MM.1S (cell line): ENCODE data around the gene MRPL42.

Source experiments
- DNase-seq: peaks from one replicate; pipeline ENCODE4 v3.0.0-alpha.2; 2015
- H2AFZ ChIP-seq: fragments of 300-600 bp; sonication (generic); 2 replicates; pipeline ENCODE4 v1.6.0; 2016; ENCODE audit warnings: antibody characterized with exemption, low read length
- H3F3A ChIP-seq: fragments of 300-600 bp; sonication (generic); 2 replicates; pipeline ENCODE4 v1.6.1; 2016; ENCODE audit warnings: mild to moderate bottlenecking, antibody characterized with exemption, low read length, moderate library complexity, mixed read lengths; ENCODE audit not compliant: insufficient read depth
- H3K27ac ChIP-seq: fragments of 300-600 bp; sonication (generic); 2 replicates; pipeline ENCODE4 v1.5.1; 2016; ENCODE audit warnings: mild to moderate bottlenecking, low read length
- H3K27me3 ChIP-seq: fragments of 300-600 bp; sonication (generic); replicated peaks from 2 replicates; pipeline ENCODE4 v1.6.0; 2016; ENCODE audit warnings: low read length; ENCODE audit not compliant: insufficient read depth
- H3K36me3 ChIP-seq: fragments of 300-600 bp; sonication (generic); replicated peaks from 2 replicates; pipeline ENCODE4 v1.6.1; 2016; ENCODE audit warnings: mild to moderate bottlenecking, low read length, mixed read lengths; ENCODE audit not compliant: insufficient read depth
- H3K4me1 ChIP-seq: fragments of 300-600 bp; sonication (generic); 2 replicates; pipeline ENCODE4 v1.6.1; 2016; ENCODE audit warnings: low read length, mixed read lengths
- H3K4me2 ChIP-seq: fragments of 300-600 bp; sonication (generic); 2 replicates; pipeline ENCODE4 v1.6.0; 2016; ENCODE audit warnings: low read depth, low read length
- H3K4me3 ChIP-seq: fragments of 300-600 bp; sonication (generic); 2 replicates; pipeline ENCODE4 v1.5.1; 2016; ENCODE audit warnings: low read length, mixed read lengths
- H3K79me2 ChIP-seq: fragments of 300-600 bp; sonication (generic); 2 replicates; pipeline ENCODE4 v1.6.1; 2016; ENCODE audit warnings: mixed run types, low read length, mixed read lengths
- H3K9ac ChIP-seq: fragments of 300-600 bp; sonication (generic); 2 replicates; pipeline ENCODE4 v1.6.1; 2016; ENCODE audit warnings: low read length, mixed read lengths
- H3K9me2 ChIP-seq: fragments of 300-600 bp; sonication (generic); replicated peaks from 2 replicates; pipeline ENCODE4 v1.6.1; 2016; ENCODE audit warnings: mild to moderate bottlenecking, low read length, mixed read lengths; ENCODE audit not compliant: insufficient read depth
- H3K9me3 ChIP-seq: fragments of 300-600 bp; sonication (generic); replicated peaks from 2 replicates; pipeline ENCODE4 v1.6.1; 2016; ENCODE audit warnings: mild to moderate bottlenecking, low read length, mixed read lengths; ENCODE audit not compliant: insufficient read depth
- H4K20me1 ChIP-seq: fragments of 300-600 bp; sonication (generic); 2 replicates; pipeline ENCODE4 v1.6.1; 2016; ENCODE audit warnings: mild to moderate bottlenecking, low read length, moderate library complexity, mixed read lengths; ENCODE audit not compliant: insufficient read depth
- CTCF ChIP-seq: fragments of 300-600 bp; sonication (generic); IDR thresholded peaks from 2 replicates; pipeline ENCODE4 v1.5.1; 2016; ENCODE audit warnings: antibody characterized with exemption, low read length, mixed read lengths
- EZH2 ChIP-seq: fragments of 300-600 bp; sonication (generic); optimal IDR thresholded peaks from 2 replicates; pipeline ENCODE3; 2017; ENCODE audit warnings: low read depth, mild to moderate bottlenecking, antibody characterized with exemption, low read length, mixed read lengths
- EZH2phosphoT487 ChIP-seq: fragments of 300-600 bp; sonication (generic); IDR thresholded peaks from 2 replicates; pipeline ENCODE4 v1.6.1; 2018; ENCODE audit warnings: antibody characterized with exemption, low read length

The MRPL42 gene

GRCh38 chr12:93449277-93449676 is 18.0 kb upstream of the MRPL42 start:
- no peak for DNase-seq
- H3F3A ChIP-seq = no peaks in the 10 kb centered on the region
- H3K9me2 ChIP-seq = no peaks in the 10 kb centered on the region
- no peaks in the 10 kb centered on the region for H3K9me3 ChIP-seq
- no peaks in the 10 kb centered on the region for H4K20me1 ChIP-seq
- no peaks in the 10 kb centered on the region for H3K27me3 ChIP-seq
- H3K9ac ChIP-seq = no peak overlapping the region
- H3K4me3 ChIP-seq = no peak overlapping the region
- H3K79me2 ChIP-seq = no peaks in the 10 kb centered on the region
- no peak overlapping the region for H3K4me2 ChIP-seq
- no peak overlapping the region for H2AFZ ChIP-seq
- TF ChIP-seq EZH2 = no peak
- TF ChIP-seq EZH2phosphoT487 = no peak
- TF ChIP-seq CTCF = no peak
- H3K4me1 ChIP-seq = no peaks in the 10 kb centered on the region
- no peaks in the 10 kb centered on the region for H3K36me3 ChIP-seq
- no peak overlapping the region for H3K27ac ChIP-seq

GRCh38 chr12:93451423-93452158 is 15.7 kb upstream of the MRPL42 start:
- Histone ChIP-seq H3K9me2 (no peaks in the 10 kb centered on the region), H3K9ac (no peak overlapping the region), H3K27ac (no peak overlapping the region), H3F3A (no peaks in the 10 kb centered on the region), H3K9me3 (no peaks in the 10 kb centered on the region), H3K4me1 (no peaks in the 10 kb centered on the region), H3K79me2 (no peaks in the 10 kb centered on the region), H3K27me3 (no peaks in the 10 kb centered on the region), H4K20me1 (no peaks in the 10 kb centered on the region), H3K4me3 (no peak overlapping the region), H3K4me2 (no peak overlapping the region), H3K36me3 (no peaks in the 10 kb centered on the region), H2AFZ (no peak overlapping the region)
- TF ChIP-seq EZH2 (no peak), EZH2phosphoT487 (no peak), CTCF (no peak)
- no peak for DNase-seq

- no peaks in the 10 kb centered on the region for H3K27me3 ChIP-seq
- H3K36me3 ChIP-seq = no peaks in the 10 kb centered on the region
- no peak overlapping the region for H2AFZ ChIP-seq
- no peaks in the 10 kb centered on the region for H3K9me3 ChIP-seq
- no peaks in the 10 kb centered on the region for H3F3A ChIP-seq
- no peak overlapping the region for H3K27ac ChIP-seq
- no peaks in the 10 kb centered on the region for H3K9me2 ChIP-seq
- no peaks in the 10 kb centered on the region for H3K4me1 ChIP-seq
- H3K79me2 ChIP-seq = no peaks in the 10 kb centered on the region
- no peak for DNase-seq
- no peak overlapping the region for H3K4me3 ChIP-seq
- H4K20me1 ChIP-seq = no peaks in the 10 kb centered on the region
- no peak overlapping the region for H3K9ac ChIP-seq
- TF ChIP-seq CTCF (no peak), EZH2phosphoT487 (no peak), EZH2 (no peak)
- H3K4me2 ChIP-seq = no peak overlapping the region
Observed at GRCh38 chr12:93453633-93454032, 13.7 kb upstream of the MRPL42 start.
